ENCODE data around the gene SORCS1.

- no peak for TF ChIP-seq CTCF (IDR thresholded peaks at IDR 0.05; ENCODE audit: insufficient read depth, low read depth, low read length)
- no peak for TF ChIP-seq EZH2 (IDR thresholded peaks at IDR 0.05; ENCODE audit: insufficient read depth, low read length)
Measured at GRCh38 chr10:106997721-106998120, 166.8 kb downstream of the SORCS1 start.
